Measurements from ENCODE around the gene CAMK1D. TPM values are rescaled to one million over a fixed set of nuclear protein-coding genes. Genes with fewer than 3 reads are reported as not detected.

CAMK1D gene
- total RNA-seq, 3 donors from 2014 or later: 4.4 to 17.3 (median 5.2) TPM

DNA sequence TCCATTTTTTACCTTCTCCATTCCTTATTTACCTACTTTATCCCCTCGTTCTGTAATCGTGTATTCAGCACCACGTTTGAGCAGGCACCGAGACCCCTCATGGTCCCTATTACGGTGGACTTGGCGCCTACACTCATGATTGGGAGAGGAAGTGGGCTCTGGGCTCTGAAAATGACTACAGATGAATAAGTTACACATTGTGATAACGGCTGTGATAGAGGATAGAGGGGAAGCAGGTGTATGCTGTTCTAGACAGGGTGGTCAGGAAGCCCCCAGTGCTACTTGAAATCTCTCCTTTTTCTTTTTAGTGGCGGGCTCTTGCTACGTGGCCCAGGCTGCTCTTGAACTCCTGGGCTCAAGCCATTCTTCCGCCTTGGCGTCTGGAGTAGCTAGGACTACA is 59.8 kb downstream of the CAMK1D start:
- TF ChIP-seq POLR2A (IDR thresholded peaks at IDR 0.05) (no peak), POLR2AphosphoS5 (IDR thresholded peaks at IDR 0.05) (no peak)
- TF ChIP-seq, protein P1, sequence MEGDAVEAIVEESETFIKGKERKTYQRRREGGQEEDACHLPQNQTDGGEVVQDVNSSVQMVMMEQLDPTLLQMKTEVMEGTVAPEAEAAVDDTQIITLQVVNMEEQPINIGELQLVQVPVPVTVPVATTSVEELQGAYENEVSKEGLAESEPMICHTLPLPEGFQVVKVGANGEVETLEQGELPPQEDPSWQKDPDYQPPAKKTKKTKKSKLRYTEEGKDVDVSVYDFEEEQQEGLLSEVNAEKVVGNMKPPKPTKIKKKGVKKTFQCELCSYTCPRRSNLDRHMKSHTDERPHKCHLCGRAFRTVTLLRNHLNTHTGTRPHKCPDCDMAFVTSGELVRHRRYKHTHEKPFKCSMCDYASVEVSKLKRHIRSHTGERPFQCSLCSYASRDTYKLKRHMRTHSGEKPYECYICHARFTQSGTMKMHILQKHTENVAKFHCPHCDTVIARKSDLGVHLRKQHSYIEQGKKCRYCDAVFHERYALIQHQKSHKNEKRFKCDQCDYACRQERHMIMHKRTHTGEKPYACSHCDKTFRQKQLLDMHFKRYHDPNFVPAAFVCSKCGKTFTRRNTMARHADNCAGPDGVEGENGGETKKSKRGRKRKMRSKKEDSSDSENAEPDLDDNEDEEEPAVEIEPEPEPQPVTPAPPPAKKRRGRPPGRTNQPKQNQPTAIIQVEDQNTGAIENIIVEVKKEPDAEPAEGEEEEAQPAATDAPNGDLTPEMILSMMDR (IDR thresholded peaks at IDR 0.05): no peak
- H3K9me3 ChIP-seq: no peaks in the 10 kb centered on the region
- H3K4me3 ChIP-seq: no peak overlapping the region
- no peak for DNase-seq (ENCODE audit: low spot score in 2 of 2)
- no peak overlapping the region for H3K27ac ChIP-seq
- no peaks in the 10 kb centered on the region for H3K27me3 ChIP-seq
- H3K36me3 ChIP-seq: no peaks in the 10 kb centered on the region
- intact Hi-C loops (cut with DNase I; ENCODE audit: low total_unique reads): no loop called here
- no peaks in the 10 kb centered on the region for H3K4me1 ChIP-seq

DNA sequence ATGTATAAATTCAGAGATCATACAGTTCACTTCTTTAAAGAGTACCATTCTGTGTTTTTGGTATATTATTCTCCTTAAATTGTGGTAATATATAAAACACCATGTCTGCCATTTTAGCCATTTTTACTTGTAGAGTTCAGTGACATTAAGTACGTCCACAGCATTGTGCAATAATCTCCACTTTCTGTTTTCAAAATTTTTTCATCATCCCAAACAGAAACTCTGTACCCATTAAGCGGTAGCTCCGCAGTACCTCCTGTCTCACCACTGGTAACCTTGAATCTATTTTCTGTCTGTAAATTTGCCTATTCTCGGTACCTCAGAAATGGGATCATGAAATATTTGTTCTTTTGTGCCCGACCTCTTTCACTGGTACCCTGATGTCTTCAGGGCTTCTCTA is 60.3 kb downstream of the CAMK1D start:
- no peaks in the 10 kb centered on the region for H3K9me3 ChIP-seq
- H3K4me3 ChIP-seq: no peak overlapping the region
- H3K4me1 ChIP-seq: no peaks in the 10 kb centered on the region
- H3K27ac ChIP-seq: no peak overlapping the region
- H3K36me3 ChIP-seq: no peaks in the 10 kb centered on the region
- no peak for TF ChIP-seq POLR2AphosphoS5 (IDR thresholded peaks at IDR 0.05)
- TF ChIP-seq, protein P1 (IDR thresholded peaks at IDR 0.05): no peak
- no peak for TF ChIP-seq POLR2A (IDR thresholded peaks at IDR 0.05)
- no peak for DNase-seq (ENCODE audit: low spot score in 2 of 2)
- H3K27me3 ChIP-seq: no peaks in the 10 kb centered on the region
- intact Hi-C loops (cut with DNase I; ENCODE audit: low total_unique reads): no loop called here

DNA sequence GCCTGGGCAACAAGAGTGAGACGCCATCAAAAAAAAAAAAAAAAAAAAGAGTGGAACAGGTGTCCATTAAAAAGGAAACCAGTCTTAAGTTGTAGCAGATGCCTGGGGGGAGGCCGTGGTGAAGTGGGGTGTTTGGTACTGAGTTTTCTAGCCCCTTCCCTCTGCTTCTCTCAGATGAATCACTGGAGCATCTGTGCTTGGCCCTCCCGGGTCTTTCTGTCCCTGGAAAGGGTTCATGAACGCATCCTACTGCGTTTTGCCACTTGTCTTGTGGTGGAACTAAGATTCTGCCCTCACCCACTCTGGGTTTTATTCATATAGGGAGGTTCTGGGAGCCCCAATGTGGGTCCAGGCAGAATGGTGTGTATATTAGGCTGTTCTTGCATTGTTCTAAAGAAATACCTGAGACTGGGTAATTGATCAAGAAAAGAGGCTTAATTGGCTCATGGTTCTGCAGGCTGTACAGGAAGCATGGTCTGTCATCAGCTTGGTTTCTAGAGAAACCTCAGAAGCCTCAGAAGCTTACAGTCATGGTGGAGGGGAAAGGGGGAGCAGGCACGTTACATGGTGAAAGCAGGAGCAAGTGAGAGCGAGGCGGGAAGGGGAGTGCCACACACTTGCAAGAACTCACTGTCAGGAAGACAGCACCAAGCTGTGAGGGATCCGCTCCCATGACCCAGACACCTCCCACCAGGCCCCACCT is 63.5 kb downstream of the CAMK1D start:
- Histone ChIP-seq H3K4me1 (no peaks in the 10 kb centered on the region), H3K27ac (no peak overlapping the region), H3K36me3 (no peaks in the 10 kb centered on the region), H3K4me3 (no peak overlapping the region), H3K9me3 (no peaks in the 10 kb centered on the region), H3K27me3 (no peaks in the 10 kb centered on the region)
- no peak for DNase-seq (ENCODE audit: low spot score in 2 of 2)
- TF ChIP-seq POLR2AphosphoS5 (IDR thresholded peaks at IDR 0.05) (no peak), POLR2A (IDR thresholded peaks at IDR 0.05) (no peak)
- TF ChIP-seq, protein P1 (IDR thresholded peaks at IDR 0.05): no peak
- intact Hi-C loops (cut with DNase I; ENCODE audit: low total_unique reads): no loop called here

DNA sequence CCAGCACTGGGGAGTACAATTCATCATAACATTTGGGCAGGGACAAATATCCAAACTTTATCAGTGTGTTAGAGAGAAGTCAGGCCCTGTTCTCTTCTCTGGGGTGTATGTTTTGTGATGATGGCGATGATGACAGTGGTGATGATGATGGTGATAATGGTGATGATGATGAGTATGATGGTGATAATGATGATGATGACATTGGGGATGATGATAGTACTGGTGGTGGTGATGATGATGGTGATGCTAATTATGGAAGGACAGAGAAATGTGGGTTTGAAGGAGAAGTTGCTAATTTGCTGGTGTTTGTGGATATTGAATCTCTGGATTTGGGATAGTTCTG is 64.0 kb downstream of the CAMK1D start:
- no peak overlapping the region for H3K27ac ChIP-seq
- no peaks in the 10 kb centered on the region for H3K36me3 ChIP-seq
- no peaks in the 10 kb centered on the region for H3K27me3 ChIP-seq
- DNase-seq (ENCODE audit: low spot score in 2 of 2): no peak
- no peaks in the 10 kb centered on the region for H3K9me3 ChIP-seq
- no peak for TF ChIP-seq POLR2A (IDR thresholded peaks at IDR 0.05)
- TF ChIP-seq, protein P1 (IDR thresholded peaks at IDR 0.05): no peak
- no peak for TF ChIP-seq POLR2AphosphoS5 (IDR thresholded peaks at IDR 0.05)
- H3K4me3 ChIP-seq: no peak overlapping the region
- intact Hi-C loops (cut with DNase I; ENCODE audit: low total_unique reads): no loop called here
- H3K4me1 ChIP-seq: no peaks in the 10 kb centered on the region

DNA sequence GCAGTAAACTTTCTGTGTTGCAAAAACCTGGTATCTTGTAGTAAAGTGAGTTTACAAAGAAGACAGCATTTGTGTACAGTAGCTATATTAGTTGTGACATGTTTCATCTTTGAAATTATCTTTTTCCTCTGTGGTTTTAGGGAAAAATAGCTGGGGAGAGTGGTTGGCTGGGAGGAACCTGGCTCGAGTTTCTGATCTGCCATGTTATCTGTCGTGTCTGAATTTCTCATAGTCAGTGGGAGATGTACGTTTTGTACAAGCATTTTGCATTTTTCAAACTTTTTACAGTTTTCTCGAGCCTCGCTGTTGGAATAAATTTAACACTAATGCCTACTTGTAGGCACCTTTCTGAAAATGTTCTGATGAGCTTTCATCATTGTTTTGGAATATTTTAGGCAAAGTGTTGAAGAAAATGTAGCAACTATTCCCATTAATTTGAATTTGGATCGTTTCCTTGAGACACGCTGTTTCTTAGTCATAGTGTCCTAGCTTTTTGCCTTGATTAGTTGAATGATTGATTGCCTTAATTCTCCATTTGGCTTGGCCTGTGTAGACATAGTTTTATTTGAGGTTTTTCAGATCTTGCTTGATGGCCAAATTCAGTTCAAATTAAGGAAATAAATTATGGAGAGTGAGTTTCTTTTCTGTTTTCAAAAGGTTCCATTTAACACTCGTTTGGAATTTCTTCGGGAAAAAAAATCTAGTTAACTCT is 65.1 kb downstream of the CAMK1D start:
- no peak for DNase-seq (ENCODE audit: low spot score in 2 of 2)
- no peaks in the 10 kb centered on the region for H3K4me1 ChIP-seq

More for the DNA sequence above, 65.1 kb downstream of the CAMK1D start:
- Histone ChIP-seq H3K27me3 (no peaks in the 10 kb centered on the region), H3K36me3 (no peaks in the 10 kb centered on the region), H3K4me3 (no peak overlapping the region), H3K27ac (no peak overlapping the region), H3K9me3 (no peaks in the 10 kb centered on the region)
- TF ChIP-seq POLR2AphosphoS5 (IDR thresholded peaks at IDR 0.05) (no peak), POLR2A (IDR thresholded peaks at IDR 0.05) (no peak)
- TF ChIP-seq, protein P1 (IDR thresholded peaks at IDR 0.05): no peak
- intact Hi-C loops (cut with DNase I; ENCODE audit: low total_unique reads): no loop called here

Data from breast epithelium (tissue), 4 donors.